H1 (cell line): ENCODE measurements around the gene VCP. TPM values are rescaled to one million over a fixed set of nuclear protein-coding genes. Genes with fewer than 3 reads are reported as not detected.
A peak's percentile ranks its signal among the peaks of the same experiment; 100 is the strongest.

ENCODE experiments used
- CTCF ChIA-PET: fragments of 300-600 bp; sonication (Branson Sonifier 250); formaldehyde crosslinking; loops from one replicate; lab custom pipeline; 2021; ENCODE audit not compliant: partially characterized antibody; lab: Charles Lee
- POLR2A ChIA-PET: fragments of 300-600 bp; sonication (Branson Sonifier 250); formaldehyde crosslinking; loops from one replicate; lab custom pipeline; 2021; ENCODE audit warnings: inconsistent platforms; ENCODE audit not compliant: partially characterized antibody; lab: Charles Lee
- DNase-seq, 2 experiments: peaks; one replicate each; pipeline versions ENCODE4 v3.0.0 to v3.0.0-alpha.2; 2010 to 2022; ENCODE audit warnings: low spot score in 2 of 2, low read depth in 1 of 2, mixed read lengths in 1 of 2
- FAIRE-seq: peaks from 2 replicates; lab custom pipeline; 2011; peaks lifted over from hg19 to GRCh38; lab: Jason Lieb, UNC
- H2AFZ ChIP-seq: 2 replicates; pipeline ENCODE4 v1.8.1; 2012; ENCODE audit warnings: low read length, inconsistent platforms
- H2AK5ac ChIP-seq: 2 replicates; pipeline ENCODE4 v1.6.1; 2013; ENCODE audit warnings: low read depth, low read length
- H2BK120ac ChIP-seq: replicated peaks from 2 replicates; pipeline ENCODE3; 2013; ENCODE audit warnings: low read depth, low read length, inconsistent platforms
- H2BK12ac ChIP-seq: 2 replicates; pipeline ENCODE4 v1.6.1; 2013; ENCODE audit warnings: low read depth, low read length
- H2BK15ac ChIP-seq: 2 replicates; pipeline ENCODE4 v1.6.1; 2013; ENCODE audit warnings: low read length
- H2BK20ac ChIP-seq: 2 replicates; pipeline ENCODE4 v1.6.1; 2013; ENCODE audit warnings: low read length
- H2BK5ac ChIP-seq: 2 replicates; pipeline ENCODE4 v1.6.1; 2013; ENCODE audit warnings: low read depth, low read length
- H3K14ac ChIP-seq: 2 replicates; pipeline ENCODE4 v1.6.1; 2013; ENCODE audit warnings: inconsistent platforms; ENCODE audit not compliant: insufficient read length
- H3K18ac ChIP-seq: 2 replicates; pipeline ENCODE4 v1.6.1; 2013; ENCODE audit warnings: low read length; ENCODE audit errors: extremely low read depth
- H3K23ac ChIP-seq: 2 replicates; pipeline ENCODE4 v1.6.1; 2013; ENCODE audit warnings: inconsistent platforms; ENCODE audit not compliant: insufficient read length
- H3K23me2 ChIP-seq: 2 replicates; pipeline ENCODE4 v1.6.1; 2013; ENCODE audit warnings: low read depth, low read length
- H3K27ac ChIP-seq: 2 replicates; pipeline ENCODE4 v1.6.1; 2011; ENCODE audit warnings: low read depth, low read length, inconsistent platforms
- H3K27me3 ChIP-seq, 4 experiments: replicated peaks in 1 of 4; 1 replicate in 1 of 4; 2 replicates in 3 of 4; pipeline versions ENCODE4 v1.6.1 to v1.8.1; 2011 to 2013; ENCODE audit warnings: low read length in 3 of 4, mild to moderate bottlenecking in 3 of 4, inconsistent platforms in 2 of 4, mixed read lengths in 2 of 4, moderate library complexity in 1 of 4; ENCODE audit not compliant: control insufficient read depth in 3 of 4, insufficient read depth in 3 of 4; ENCODE audit errors: extremely low read depth in 1 of 4
- H3K36me3 ChIP-seq, 4 experiments: 2 replicates each; pipeline versions ENCODE4 v1.6.1 to v1.8.1; 2011 to 2013; ENCODE audit warnings: mild to moderate bottlenecking in 4 of 4, low read length in 3 of 4, moderate library complexity in 2 of 4, control low read depth in 1 of 4, inconsistent platforms in 1 of 4; ENCODE audit not compliant: insufficient read depth in 4 of 4, control insufficient read depth in 2 of 4
- H3K4ac ChIP-seq: replicated peaks from 2 replicates; pipeline ENCODE3; 2013; ENCODE audit warnings: low read length, low read depth, mixed read lengths, inconsistent platforms; ENCODE audit not compliant: insufficient read length
- H3K4me1 ChIP-seq, 4 experiments: replicated peaks in 1 of 4; 1 replicate in 1 of 4; 2 replicates in 3 of 4; pipeline versions ENCODE4 v1.6.1 to v1.8.1; 2011 to 2013; ENCODE audit warnings: low read length in 3 of 4, inconsistent platforms in 2 of 4, mixed read lengths in 1 of 4; ENCODE audit not compliant: insufficient read depth in 4 of 4, control insufficient read depth in 3 of 4
- H3K4me2 ChIP-seq, 2 experiments: 2 replicates each; pipeline versions ENCODE4 v1.6.1 to v1.8.1; 2011 to 2013; ENCODE audit warnings: low read depth in 2 of 2, low read length in 2 of 2, control low read depth in 1 of 2, inconsistent platforms in 1 of 2, mild to moderate bottlenecking in 1 of 2; ENCODE audit not compliant: insufficient read depth in 1 of 2
- H3K4me3 ChIP-seq, 4 experiments: fragments of 200-600, 300-600 bp in 1 of 4; sonication (generic), shearing (Covaris generic), sonication (Bioruptor Twin) in 1 of 4; 2 replicates each; pipeline versions ENCODE4 v1.5.1 to v1.8.1; 2011 to 2016; ENCODE audit warnings: low read length in 4 of 4, low read depth in 3 of 4, control low read depth in 2 of 4, inconsistent platforms in 2 of 4, mild to moderate bottlenecking in 2 of 4, mixed read lengths in 1 of 4, moderate library complexity in 1 of 4; ENCODE audit not compliant: insufficient read depth in 2 of 4; ENCODE audit errors: extremely low read depth in 1 of 4
- H3K56ac ChIP-seq: replicated peaks from 2 replicates; pipeline ENCODE3; 2013; ENCODE audit warnings: low read depth, mild to moderate bottlenecking, mixed read lengths, low read length, inconsistent platforms; ENCODE audit not compliant: insufficient read length
- H3K79me1 ChIP-seq: 2 replicates; pipeline ENCODE4 v1.6.1; 2013; ENCODE audit warnings: low read depth, low read length, control low read depth
- H3K79me2 ChIP-seq, 2 experiments: 2 replicates each; pipeline versions ENCODE4 v1.6.1 to v1.8.1; 2012 to 2013; ENCODE audit warnings: low read length in 2 of 2, mild to moderate bottlenecking in 2 of 2, inconsistent platforms in 1 of 2; ENCODE audit not compliant: insufficient read depth in 2 of 2, control insufficient read depth in 1 of 2
- H3K9ac ChIP-seq, 4 experiments: replicated peaks in 1 of 4; 1 replicate in 1 of 4; 2 replicates in 3 of 4; pipeline versions ENCODE4 v1.6.1 to v1.8.1; 2011 to 2013; ENCODE audit warnings: low read depth in 3 of 4, low read length in 3 of 4, control low read depth in 2 of 4, mild to moderate bottlenecking in 2 of 4, moderate library complexity in 2 of 4, inconsistent platforms in 1 of 4; ENCODE audit errors: extremely low read depth in 1 of 4
- H3K9me3 ChIP-seq, 2 experiments: 2 replicates each; pipeline versions ENCODE4 v1.6.1 to v1.8.1; 2012 to 2013; ENCODE audit warnings: mild to moderate bottlenecking in 2 of 2, moderate library complexity in 2 of 2, control low read depth in 1 of 2, inconsistent platforms in 1 of 2, low read depth in 1 of 2, low read length in 1 of 2, mixed read lengths in 1 of 2; ENCODE audit not compliant: insufficient read depth in 2 of 2
- H4K20me1 ChIP-seq, 2 experiments: replicated peaks in 1 of 2; 2 replicates each; pipeline versions ENCODE3 to v1.8.1; 2011 to 2013; ENCODE audit warnings: inconsistent platforms in 2 of 2, low read length in 2 of 2, mild to moderate bottlenecking in 1 of 2; ENCODE audit not compliant: insufficient read depth in 2 of 2, control insufficient read depth in 1 of 2
- H4K5ac ChIP-seq: 2 replicates; pipeline ENCODE4 v1.6.1; 2013; ENCODE audit warnings: low read length, low read depth, mixed read lengths, inconsistent platforms; ENCODE audit not compliant: insufficient read length
- H4K8ac ChIP-seq: 2 replicates; pipeline ENCODE4 v1.8.0; 2013; ENCODE audit warnings: mild to moderate bottlenecking, moderate library complexity, low read length, inconsistent platforms; ENCODE audit not compliant: insufficient read depth; ENCODE audit errors: extremely low read depth
- H4K91ac ChIP-seq: replicated peaks from 2 replicates; pipeline ENCODE3; 2013; ENCODE audit warnings: low read length, mixed read lengths, inconsistent platforms; ENCODE audit not compliant: insufficient read length
- EP300 ChIP-seq, 2 experiments: IDR thresholded peaks; 1 replicate in 1 of 2; 2 replicates in 1 of 2; pipeline ENCODE4 v1.6.1; 2011 to 2012; ENCODE audit warnings: low read depth in 2 of 2, low read length in 2 of 2, mild to moderate bottlenecking in 2 of 2, borderline replicate concordance in 1 of 2, inconsistent platforms in 1 of 2, moderate library complexity in 1 of 2
- GTF2F1 ChIP-seq: IDR thresholded peaks from 2 replicates; pipeline ENCODE4 v1.6.1; 2012; ENCODE audit warnings: low read depth, low read length, improper control_type of control experiment, borderline replicate concordance
- KDM4A ChIP-seq: IDR thresholded peaks from one replicate; pipeline ENCODE4 v1.7.1; 2012; ENCODE audit warnings: low read depth, mild to moderate bottlenecking, moderate library complexity, low read length, inconsistent platforms; ENCODE audit not compliant: severe bottlenecking
- NANOG ChIP-seq: IDR thresholded peaks from 2 replicates; pipeline ENCODE4 v1.6.1; 2011; ENCODE audit warnings: low read length, low read depth, mild to moderate bottlenecking, inconsistent platforms; ENCODE audit not compliant: insufficient read depth, poor library complexity, severe bottlenecking
- SP4 ChIP-seq: IDR thresholded peaks from 2 replicates; pipeline ENCODE4 v1.6.1; 2012; ENCODE audit warnings: low read length, inconsistent platforms
- SUZ12 ChIP-seq: fragments of 200-600 bp; sonication (generic); IDR thresholded peaks from 2 replicates; pipeline ENCODE4 v1.6.1; 2012; ENCODE audit warnings: mild to moderate bottlenecking, inconsistent platforms, low read length, moderate library complexity, mixed read lengths
- TAF1 ChIP-seq: IDR thresholded peaks from 2 replicates; pipeline ENCODE4 v1.6.1; 2011; ENCODE audit warnings: mild to moderate bottlenecking, low read depth, low read length
- TBP ChIP-seq: IDR thresholded peaks from 2 replicates; pipeline ENCODE4 v1.6.1; 2011; ENCODE audit warnings: low read depth, low read length, improper control_type of control experiment
- TEAD4 ChIP-seq: IDR thresholded peaks from 2 replicates; pipeline ENCODE4 v1.6.1; 2012; ENCODE audit warnings: low read depth, low read length, inconsistent platforms, mixed read lengths
- WGBS, 2 experiments: shearing (Covaris generic) in 1 of 2; methylation state at CpG; one replicate each; pipeline versions ENCODE4 v1.1.6 to v1.1.7; 2013 to 2015; ENCODE audit warnings: low lambda C conversion rate in 2 of 2, mixed read lengths in 2 of 2, inconsistent platforms in 1 of 2, low coverage in 1 of 2, missing lambda C conversion rate in 1 of 2; ENCODE audit not compliant: insufficient replicate concordance in 2 of 2, insufficient coverage in 1 of 2, insufficient read length in 1 of 2; ENCODE audit errors: extremely low coverage in 1 of 2, missing lambda C conversion rate in 1 of 2; 5-methylcytosine and 5-hydroxymethylcytosine counted together
- polyA plus RNA-seq, 7 experiments: library from polyadenylated mRNA; depleted of rRNA in 3 of 7; stranded (reverse) in 5 of 7; unstranded in 2 of 7; fragments of >200 nt in 5 of 7; fragments of 200-250 nt in 2 of 7; gene quantifications; 1 replicate in 5 of 7; 2 replicates in 1 of 7; 4 replicates in 1 of 7; pipeline versions ENCODE4 v1.2.1 to v1.2.3, GENCODE V29; 2011 to 2013; ENCODE audit warnings: missing spikeins in 2 of 7, mixed read lengths in 2 of 7
- total RNA-seq: library from RNA; stranded (reverse); fragmentation: NEBNext Ultra II Directional; extraction: Animal tissue kit (Norgen Biotek cat#: 25700); gene quantifications from 2 replicates; pipeline ENCODE4 v1.2.1, GENCODE V29; 2021

The VCP gene
- total and polyA plus RNA-seq, 2 of the 8 experiments (the other 6 are each of a cell fraction or from before 2014, with no cell fraction given) = 173 to 375 TPM

DNA sequence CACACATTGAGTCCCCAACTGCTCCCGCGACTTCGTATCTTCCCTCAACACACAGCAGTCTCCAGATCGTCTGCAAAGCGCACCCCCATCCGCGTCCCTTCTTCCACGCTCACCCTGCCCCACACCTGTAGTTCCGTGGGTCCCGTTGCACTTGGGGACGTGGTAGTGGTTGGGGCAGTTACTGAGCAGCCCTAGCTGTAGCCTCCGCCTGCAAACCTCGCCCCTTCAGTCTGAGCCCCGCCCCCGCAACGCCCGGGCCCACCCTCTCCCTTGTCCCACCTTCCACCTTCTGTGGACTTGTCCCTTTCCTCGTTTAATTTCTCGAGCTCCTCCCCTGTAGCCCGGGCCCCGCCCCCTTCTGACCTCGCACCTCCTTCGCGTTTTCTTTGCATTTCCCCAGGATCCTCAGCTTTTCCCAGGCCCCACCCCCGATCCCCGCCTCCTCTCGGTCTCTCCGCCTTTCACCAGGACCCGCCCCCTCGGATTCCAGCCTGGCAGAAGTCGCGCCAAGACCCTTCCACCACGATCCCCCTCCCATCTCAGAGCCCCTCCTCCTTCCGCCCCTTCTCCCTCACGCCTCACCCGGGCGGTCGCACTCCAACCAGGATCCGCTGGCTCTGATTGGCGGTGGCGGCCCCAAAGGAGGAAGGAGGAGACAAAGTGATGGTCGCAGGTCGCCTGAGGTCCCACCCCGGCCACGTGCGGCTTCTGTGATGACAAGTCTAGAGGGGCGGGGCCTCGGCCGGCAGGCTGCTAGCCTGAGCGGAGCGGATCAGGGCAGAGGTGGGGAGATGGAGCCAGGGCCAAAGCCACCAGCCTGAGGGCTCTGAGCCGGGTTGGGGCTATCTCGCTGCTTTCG is 43.5 kb upstream of the VCP start, which contains the start of gene ATOSB:
ATOSB (minus strand) TSS at position 183 of the 859 bp plus-strand sequence. CDS start 7,588 bp downstream, outside the sequence.
- peak within 1 kb of the TSS in 3 of 4 experiments; percentile 36 to 63 (median 55); a peak in 6 of 7 replicates for H3K9ac ChIP-seq
- H2BK20ac ChIP-seq = no peak within 1 kb of the TSS
- H3K4me3 ChIP-seq = peak within 1 kb of the TSS; percentile 49 to 83 (median 76)
- ChIA-PET POLR2A (interaction anchor here (0.8 to 10.3 kb wide), 5 partner anchors 10 to 46 kb away, joined by 3 to 151 read pairs (median 8); partner anchors contain the start of genes PIGO, STOML2, UNC13B and VCP), CTCF (interaction anchor here (1.4 to 5.5 kb wide), 12 partner anchors 12 to 357 kb away, joined by 3 to 26 read pairs (median 4); no protein-coding TSS in a partner anchor)
- H3K23ac ChIP-seq = no peak within 1 kb of the TSS
- peak within 1 kb of the TSS; percentile 27 for H4K91ac ChIP-seq
- peak within 1 kb of the TSS; percentile 53 to 99 for H3K4me2 ChIP-seq
- no peak within 1 kb of the TSS for H2BK120ac ChIP-seq
- no peaks in the 10 kb centered on the region for H3K27me3 ChIP-seq
- H2AFZ ChIP-seq = peak within 1 kb of the TSS; percentile 79; the same call in 1 of the 2 replicates
- H2AK5ac ChIP-seq = no peak within 1 kb of the TSS
- peak within 1 kb of the TSS; percentile 76 for H3K27ac ChIP-seq
- no peak for FAIRE-seq
- no peaks in the 10 kb centered on the region for H3K79me1 ChIP-seq
- no peak within 1 kb of the TSS for H3K56ac ChIP-seq
- WGBS, 2 experiments = 1% methylated on average over 39 of the region's 54 CpGs; no CpG with 5 or more reads in 1 of the 2 experiments
- H4K20me1 ChIP-seq = no peaks in the 10 kb centered on the region
- peak within 1 kb of the TSS; percentile 86 for H3K4ac ChIP-seq
- 0 out of 2 replicates have a peak within 1 kb of the TSS, but pooled peaks have one; percentile 61 for H2BK15ac ChIP-seq
- H3K14ac ChIP-seq = no peak within 1 kb of the TSS
- H3K79me2 ChIP-seq = no peaks in the 10 kb centered on the region
- peaks cover 22% of the 10 kb centered on the region for H3K23me2 ChIP-seq
- H4K8ac ChIP-seq = no peak within 1 kb of the TSS
- H4K5ac ChIP-seq = no peak within 1 kb of the TSS
- H2BK5ac ChIP-seq = peak within 1 kb of the TSS; percentile 91
- H3K36me3 ChIP-seq = no peaks in the 10 kb centered on the region
- peak within 1 kb of the TSS; percentile 80 for H2BK12ac ChIP-seq
- DNase-seq = peak; percentile 99
- H3K18ac ChIP-seq = peak within 1 kb of the TSS; percentile 90
- H3K4me1 ChIP-seq = peaks cover 4 to 19% (median 11%) of the 10 kb centered on the region in 4 experiments; a peak in 6 of 7 replicates
- no peaks in the 10 kb centered on the region for H3K9me3 ChIP-seq
- peak; percentile 35; the same call in 1 of the 2 replicates for TF ChIP-seq TBP
- no peak for TF ChIP-seq NANOG
- TF ChIP-seq KDM4A = no peak
- TF ChIP-seq TAF1 = peak; percentile 53; the same call in 1 of the 2 replicates
- TF ChIP-seq TEAD4 = peak; percentile 76
- 0 out of 3 replicates have a peak, but pooled peaks of 1 of the 2 experiments have one; percentile 12 for TF ChIP-seq EP300 (IDR thresholded peaks at IDR 0.05; ENCODE audit: borderline replicate concordance in 1 of 2, low read depth in 2 of 2, low read length in 2 of 2)
- no peak for TF ChIP-seq SUZ12
- no peak for TF ChIP-seq GTF2F1
- TF ChIP-seq SP4 = 0 out of 2 replicates have a peak, but pooled peaks have one; percentile 24
